ENCODE data around the gene SAMD11. TPM values are rescaled to one million over a fixed set of nuclear protein-coding genes. Genes with fewer than 3 reads are reported as not detected.
"Not testable (repeated sequence)": the region's sequence is repeated elsewhere in the genome, so short reads cannot be mapped to it uniquely, and the experiment has no call there.

The SAMD11 gene
- polyA plus RNA-seq, 3 donors = 38.2 to 87.0 (median 80.7) TPM

GRCh38 chr1:938711-939489 lies 15.2 kb downstream of the SAMD11 start:
- DNase-seq (ENCODE audit: extremely low read depth in 1 of 11, low read depth in 9 of 11, low spot score in 4 of 11) = no peak

- no peak for DNase-seq (ENCODE audit: extremely low read depth in 1 of 11, low read depth in 9 of 11, low spot score in 4 of 11)
Observed at GRCh38 chr1:939511-940106, 15.9 kb downstream of the SAMD11 start.

- peak in 5 of 11 donors; percentile 81 to 87 (median 83) for DNase-seq (ENCODE audit: extremely low read depth in 1 of 11, low read depth in 9 of 11, low spot score in 4 of 11)
Observed at GRCh38 chr1:940107-941014, 16.6 kb downstream of the SAMD11 start.

- DNase-seq (ENCODE audit: extremely low read depth in 1 of 11, low read depth in 9 of 11, low spot score in 4 of 11) = no peak
Observed at GRCh38 chr1:941015-941587, 17.4 kb downstream of the SAMD11 start.

DNA sequence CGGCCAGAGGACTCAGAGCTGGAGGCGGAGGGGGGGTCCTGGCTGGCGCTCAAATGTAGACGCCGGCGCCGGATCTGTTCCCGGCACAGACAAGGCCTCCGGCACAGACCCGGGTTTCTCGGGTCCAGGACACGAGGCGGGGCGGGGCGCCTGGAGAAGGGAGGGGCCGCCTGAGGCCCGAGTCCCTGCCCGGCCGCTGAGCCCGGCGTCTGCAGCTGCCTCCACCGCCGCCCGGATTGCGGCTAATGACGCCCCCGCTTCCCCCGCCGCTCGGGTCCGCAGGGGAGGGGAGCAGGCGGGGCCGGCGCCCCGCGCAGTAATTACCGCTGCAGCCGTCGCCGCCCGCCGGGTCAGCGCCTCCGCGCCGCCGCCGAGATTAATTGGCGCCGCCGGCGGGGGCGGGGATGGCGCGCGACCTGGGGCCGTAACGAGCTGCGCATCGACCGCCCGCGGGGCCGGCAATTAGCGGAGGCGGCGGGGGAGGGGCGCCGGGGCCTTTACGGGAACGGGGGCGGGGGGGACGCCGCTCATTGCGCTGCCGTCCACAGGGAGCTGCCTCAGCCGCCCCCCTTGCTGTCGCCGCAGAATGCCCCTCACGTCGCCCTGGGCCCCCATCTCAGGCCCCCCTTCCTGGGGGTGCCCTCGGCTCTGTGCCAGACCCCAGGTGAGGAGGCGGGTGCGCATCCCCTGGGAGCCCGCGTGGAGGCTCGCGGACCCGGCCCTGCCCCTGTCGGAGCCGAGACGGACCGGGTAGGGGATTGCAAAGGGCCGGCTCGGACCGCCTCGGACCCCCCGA lies 18.1 kb downstream of the SAMD11 start:
- DNase-seq (ENCODE audit: extremely low read depth in 1 of 11, low read depth in 9 of 11, low spot score in 4 of 11) = peak in 8 of 11 donors; percentile 72 to 87 (median 80)

- no peak for DNase-seq (ENCODE audit: extremely low read depth in 1 of 11, low read depth in 9 of 11, low spot score in 4 of 11)
Observed at GRCh38 chr1:942411-942821, 18.7 kb downstream of the SAMD11 start.

DNA sequence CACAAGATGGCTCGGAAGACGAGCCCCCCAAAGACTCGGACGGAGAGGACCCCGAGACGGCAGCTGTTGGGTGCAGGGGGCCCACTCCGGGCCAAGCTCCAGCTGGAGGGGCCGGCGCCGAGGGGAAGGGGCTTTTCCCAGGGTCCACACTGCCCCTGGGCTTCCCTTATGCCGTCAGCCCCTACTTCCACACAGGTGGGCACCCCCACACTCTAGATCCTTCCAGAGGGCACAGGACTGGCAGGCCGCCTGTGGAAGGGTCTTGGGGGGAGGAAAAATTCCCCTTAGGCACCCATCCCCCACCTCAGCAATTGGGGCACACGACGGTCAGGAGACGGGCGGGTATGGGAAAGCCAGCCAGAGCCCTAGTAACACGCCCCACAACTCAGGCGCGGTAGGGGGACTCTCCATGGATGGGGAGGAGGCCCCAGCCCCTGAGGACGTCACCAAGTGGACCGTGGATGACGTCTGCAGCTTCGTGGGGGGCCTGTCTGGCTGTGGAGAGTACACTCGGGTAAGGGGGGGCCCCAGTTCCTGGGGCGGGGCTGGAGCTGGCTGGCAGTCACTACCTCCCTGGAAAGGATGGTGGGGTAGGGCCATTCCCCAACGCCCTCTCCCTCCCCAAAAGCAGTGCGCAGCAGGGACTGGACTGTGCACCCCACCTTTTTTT lies 19.3 kb downstream of the SAMD11 start:
- DNase-seq (ENCODE audit: extremely low read depth in 1 of 11, low read depth in 9 of 11, low spot score in 4 of 11) = no peak

GRCh38 chr1:943545-944340 lies 20.0 kb downstream of the SAMD11 start:
- DNase-seq (ENCODE audit: extremely low read depth in 1 of 11, low read depth in 9 of 11, low spot score in 4 of 11) = no peak

DNA sequence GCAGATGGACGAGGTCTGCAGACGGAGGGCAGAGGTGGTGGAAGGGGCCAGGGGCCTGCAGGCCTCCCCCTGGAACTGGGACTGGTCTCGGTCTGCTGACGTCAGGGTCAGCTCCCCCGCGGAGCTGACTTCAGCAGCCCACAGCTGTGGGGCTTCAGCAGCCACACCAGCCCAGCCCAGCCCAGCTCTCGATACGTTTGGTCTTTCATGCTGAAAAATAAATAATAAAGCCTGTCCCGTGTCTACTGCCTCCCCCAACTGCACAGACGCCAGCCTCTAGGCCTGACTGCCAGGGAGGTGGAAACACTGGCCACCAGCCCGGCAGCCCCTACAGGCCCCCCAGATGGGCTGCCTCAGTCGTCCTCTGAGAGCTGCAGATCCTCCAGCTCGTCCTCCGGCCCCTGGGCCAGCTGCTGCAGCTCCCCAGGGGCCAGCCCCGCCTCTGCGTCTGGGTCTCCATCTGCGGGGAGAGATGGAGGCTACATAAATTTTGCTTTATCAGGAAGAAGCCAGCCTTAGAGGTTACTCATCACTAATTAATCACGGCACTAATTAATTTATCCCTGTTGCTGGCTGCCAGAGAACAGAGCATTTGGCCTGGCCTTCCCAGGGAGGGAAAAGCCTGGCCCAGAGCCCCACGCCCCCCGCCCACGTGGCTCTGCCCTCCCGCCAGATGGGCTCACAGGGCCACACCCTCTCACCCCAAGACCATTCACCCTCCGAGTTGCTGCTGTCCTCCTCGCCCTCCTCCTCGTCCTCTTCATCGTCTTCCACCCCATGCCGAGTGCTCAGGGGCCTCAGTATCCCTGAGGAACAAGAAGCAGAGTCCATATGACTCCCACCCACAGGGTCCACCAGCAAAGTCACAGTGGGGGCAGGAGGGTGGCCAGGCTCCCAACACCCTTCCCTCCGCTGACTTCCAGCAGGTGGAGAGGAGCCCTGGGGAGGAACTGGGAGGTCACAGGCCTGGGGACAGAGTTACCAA lies 20.9 kb downstream of the SAMD11 start:
- DNase-seq (ENCODE audit: extremely low read depth in 1 of 11, low read depth in 9 of 11, low spot score in 4 of 11) = peak in 8 of 11 donors; percentile 82 to 92 (median 86)

GRCh38 chr1:945688-946556 lies 22.2 kb downstream of the SAMD11 start:
- DNase-seq (ENCODE audit: extremely low read depth in 1 of 11, low read depth in 9 of 11, low spot score in 4 of 11) = no peak

- not testable (repeated sequence) for DNase-seq (ENCODE audit: extremely low read depth in 1 of 11, low read depth in 9 of 11, low spot score in 4 of 11)
Observed at GRCh38 chr1:946811-947210, 23.1 kb downstream of the SAMD11 start.

- no peak for DNase-seq (ENCODE audit: extremely low read depth in 1 of 11, low read depth in 9 of 11, low spot score in 4 of 11)
Observed at GRCh38 chr1:947958-948357, 24.2 kb downstream of the SAMD11 start.

DNA sequence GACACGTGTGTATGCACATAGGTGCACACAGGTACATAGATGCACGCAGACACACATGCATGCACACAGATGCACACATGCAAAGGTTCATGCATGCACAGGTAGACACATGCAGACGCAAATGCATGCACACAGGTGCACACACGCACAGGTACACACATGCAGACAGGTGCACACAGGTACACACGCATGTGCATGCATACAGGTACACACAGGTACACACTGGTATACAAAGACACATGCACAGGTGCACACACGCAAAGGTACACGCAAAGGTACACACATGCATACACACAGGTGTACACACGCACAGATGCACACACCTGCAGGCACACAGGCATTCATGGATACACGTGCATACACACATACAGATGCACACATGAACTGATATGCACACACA lies 26.5 kb downstream of the SAMD11 start:
- DNase-seq (ENCODE audit: extremely low read depth in 1 of 11, low read depth in 9 of 11, low spot score in 4 of 11) = no peak

DNA sequence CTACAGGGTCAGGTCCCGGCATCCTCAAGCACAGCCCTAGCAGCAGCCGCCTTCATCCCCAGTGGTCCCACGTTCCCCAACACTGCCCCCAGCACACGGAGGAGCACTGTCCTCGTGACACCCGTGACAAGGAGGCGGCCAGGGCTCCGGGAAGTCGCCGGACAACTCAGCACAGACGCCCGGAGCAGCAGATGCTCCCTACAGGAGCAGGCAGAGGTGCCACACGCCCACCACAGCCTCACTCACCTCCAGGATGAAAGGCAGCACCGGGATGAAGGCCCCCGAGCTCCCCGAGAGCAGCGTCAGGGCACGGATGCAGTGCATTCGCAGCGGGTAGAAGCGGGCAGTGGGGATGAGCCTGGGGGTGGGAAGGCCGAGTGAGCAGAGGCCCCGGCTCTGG lies 27.2 kb downstream of the SAMD11 start:
- DNase-seq (ENCODE audit: extremely low read depth in 1 of 11, low read depth in 9 of 11, low spot score in 4 of 11) = no peak

- DNase-seq (ENCODE audit: extremely low read depth in 1 of 11, low read depth in 9 of 11, low spot score in 4 of 11) = no peak
Observed at GRCh38 chr1:951364-951763, 27.6 kb downstream of the SAMD11 start.

Data from renal cortex interstitium (tissue), 11 donors.